H1 (cell line): ENCODE results near the gene CCDC116.

Experiments used
- ATF3 ChIP-seq: IDR thresholded peaks from 2 replicates; pipeline ENCODE4 v1.6.1; 2011; ENCODE audit warnings: low read depth, mild to moderate bottlenecking, low read length; ENCODE audit not compliant: insufficient read depth
- CEBPB ChIP-seq: IDR thresholded peaks from 2 replicates; pipeline ENCODE4 v1.6.1; 2012; ENCODE audit warnings: low read depth, low read length
- CTCF ChIP-seq, 3 experiments: IDR thresholded peaks; 1 replicate in 2 of 3; 2 replicates in 1 of 3; pipeline versions ENCODE4 v1.5.1 to v1.6.1; 2011; ENCODE audit warnings: low read length in 3 of 3, mild to moderate bottlenecking in 3 of 3, inconsistent platforms in 2 of 3, low read depth in 1 of 3, moderate library complexity in 1 of 3; ENCODE audit not compliant: insufficient read depth in 1 of 3; ENCODE audit errors: control extremely low read depth in 1 of 3
- EP300 ChIP-seq, 2 experiments: IDR thresholded peaks; 1 replicate in 1 of 2; 2 replicates in 1 of 2; pipeline ENCODE4 v1.6.1; 2011 to 2012; ENCODE audit warnings: low read depth in 2 of 2, low read length in 2 of 2, mild to moderate bottlenecking in 2 of 2, borderline replicate concordance in 1 of 2, inconsistent platforms in 1 of 2, moderate library complexity in 1 of 2
- EZH2 ChIP-seq: fragments of 200-600 bp; sonication (generic); IDR thresholded peaks from 2 replicates; pipeline ENCODE4 v1.7.1; 2012; ENCODE audit warnings: low read depth, mild to moderate bottlenecking, moderate library complexity, low read length, inconsistent platforms; ENCODE audit not compliant: severe bottlenecking
- JUND ChIP-seq: IDR thresholded peaks from 2 replicates; pipeline ENCODE4 v1.6.1; 2011; ENCODE audit warnings: mild to moderate bottlenecking, improper control_type of control experiment, low read length
- MAFK ChIP-seq: IDR thresholded peaks from 2 replicates; pipeline ENCODE4 v1.6.1; 2012; ENCODE audit warnings: low read depth, mild to moderate bottlenecking, improper control_type of control experiment, low read length
- MAX ChIP-seq: IDR thresholded peaks from 2 replicates; pipeline ENCODE4 v1.6.1; 2012; ENCODE audit warnings: inconsistent platforms
- POLR2AphosphoS5 ChIP-seq: IDR thresholded peaks from 2 replicates; pipeline ENCODE4 v1.6.1; 2011; ENCODE audit warnings: low read depth, low read length
- SP1 ChIP-seq: IDR thresholded peaks from 2 replicates; pipeline ENCODE4 v1.6.1; 2011; ENCODE audit warnings: low read depth, low read length
- SRF ChIP-seq: IDR thresholded peaks from 2 replicates; pipeline ENCODE4 v1.6.1; 2011; ENCODE audit warnings: mild to moderate bottlenecking, low read depth, low read length, moderate library complexity
- TAF1 ChIP-seq: IDR thresholded peaks from 2 replicates; pipeline ENCODE4 v1.6.1; 2011; ENCODE audit warnings: mild to moderate bottlenecking, low read depth, low read length
- TAF7 ChIP-seq: optimal IDR thresholded peaks from 2 replicates; pipeline ENCODE3; 2011; ENCODE audit warnings: low read depth, mild to moderate bottlenecking, inconsistent platforms, low read length, moderate library complexity, borderline replicate concordance
- TF ChIP-seq, protein P1 (sequence below): IDR thresholded peaks from 2 replicates; pipeline ENCODE4 v1.6.1; 2012; ENCODE audit warnings: low read length, inconsistent platforms

DNA sequence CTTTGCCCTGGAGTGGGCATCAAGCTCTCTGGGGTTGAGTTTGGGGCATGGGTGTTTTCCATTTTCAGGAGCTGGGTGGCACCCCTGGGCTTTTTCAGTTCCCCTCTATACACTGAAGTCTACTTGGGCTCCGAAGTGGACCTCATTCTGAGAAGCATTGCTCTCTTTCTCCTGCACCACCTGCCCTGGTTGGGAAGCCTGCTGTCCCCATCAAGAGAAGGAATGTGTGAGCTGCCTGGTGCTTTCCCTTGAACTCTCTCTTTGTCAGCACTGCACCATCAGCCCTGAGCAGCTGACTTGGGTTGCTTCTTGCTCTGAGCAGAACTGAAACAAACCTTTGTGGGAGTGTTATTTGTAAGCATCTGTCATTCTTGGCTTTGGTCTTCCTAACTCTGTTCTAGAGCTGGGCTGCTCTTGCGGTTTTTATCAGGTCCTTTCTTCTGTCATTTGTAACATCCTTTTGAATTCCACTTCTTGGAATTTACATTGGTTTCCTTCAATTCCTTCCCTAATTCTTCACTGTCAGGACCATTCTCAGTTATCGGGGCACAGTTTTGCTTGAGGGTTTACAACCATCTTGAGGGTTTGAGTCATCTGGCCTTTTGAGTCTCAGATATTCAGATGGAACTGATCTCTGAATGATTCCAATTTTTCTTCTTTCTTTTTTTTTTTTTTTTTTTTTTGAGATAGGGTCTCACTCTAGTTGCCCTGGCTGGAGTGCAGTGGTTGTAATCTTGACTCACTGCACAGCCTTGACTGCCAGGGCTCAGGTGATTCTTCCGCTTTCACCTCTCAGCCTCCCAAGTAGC, 44.6 kb upstream of the CCDC116 start:
- no peak for TF ChIP-seq EP300 (IDR thresholded peaks at IDR 0.05; ENCODE audit: borderline replicate concordance in 1 of 2, low read depth in 2 of 2, low read length in 2 of 2)
- TF ChIP-seq TAF1: no peak
- no peak for TF ChIP-seq MAFK
- no peak for TF ChIP-seq CTCF (IDR thresholded peaks at IDR 0.05; ENCODE audit: control extremely low read depth in 1 of 3, insufficient read depth in 1 of 3, low read depth in 1 of 3, low read length in 3 of 3)
- TF ChIP-seq, protein P1, sequence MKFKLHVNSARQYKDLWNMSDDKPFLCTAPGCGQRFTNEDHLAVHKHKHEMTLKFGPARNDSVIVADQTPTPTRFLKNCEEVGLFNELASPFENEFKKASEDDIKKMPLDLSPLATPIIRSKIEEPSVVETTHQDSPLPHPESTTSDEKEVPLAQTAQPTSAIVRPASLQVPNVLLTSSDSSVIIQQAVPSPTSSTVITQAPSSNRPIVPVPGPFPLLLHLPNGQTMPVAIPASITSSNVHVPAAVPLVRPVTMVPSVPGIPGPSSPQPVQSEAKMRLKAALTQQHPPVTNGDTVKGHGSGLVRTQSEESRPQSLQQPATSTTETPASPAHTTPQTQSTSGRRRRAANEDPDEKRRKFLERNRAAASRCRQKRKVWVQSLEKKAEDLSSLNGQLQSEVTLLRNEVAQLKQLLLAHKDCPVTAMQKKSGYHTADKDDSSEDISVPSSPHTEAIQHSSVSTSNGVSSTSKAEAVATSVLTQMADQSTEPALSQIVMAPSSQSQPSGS: no peak
- no peak for TF ChIP-seq EZH2
- TF ChIP-seq MAX: no peak
- no peak for TF ChIP-seq ATF3
- TF ChIP-seq SP1: no peak
- no peak for TF ChIP-seq TAF7
- TF ChIP-seq JUND: no peak
- no peak for TF ChIP-seq POLR2AphosphoS5
- TF ChIP-seq CEBPB: no peak
- TF ChIP-seq SRF: no peak
